Mucosa of descending colon (tissue), 3 donors: ENCODE results near the gene IFNGR1. TPM values are rescaled to one million over a fixed set of nuclear protein-coding genes. Genes with fewer than 3 reads are reported as not detected.

Source experiments
- ATAC-seq: fragments of 200-7000 bp; cut with Tn5 transposase; one replicate; pipeline ENCODE4 v1.9.1; 2020; ENCODE audit warnings: mild to moderate bottlenecking, moderate library complexity
- DNase-seq, 3 donors: peaks; one replicate each; pipeline ENCODE4 v3.0.0-alpha.2; 2020
- H3K36me3 ChIP-seq: fragments of 200-600 bp; one replicate; pipeline ENCODE4 v1.8.0; 2021; ENCODE audit warnings: low read depth, mild to moderate bottlenecking
- H3K4me1 ChIP-seq: fragments of 200-600 bp; one replicate; pipeline ENCODE4 v1.8.0; 2021; ENCODE audit warnings: low read depth, mild to moderate bottlenecking
- H3K4me3 ChIP-seq: fragments of 200-600 bp; one replicate; pipeline ENCODE4 v1.8.0; 2021; ENCODE audit warnings: mild to moderate bottlenecking
- H3K9me3 ChIP-seq: fragments of 200-600 bp; one replicate; pipeline ENCODE4 v1.8.0; 2021; ENCODE audit warnings: mild to moderate bottlenecking
- intact Hi-C, 2 donors: fragments of 100-400 bp; cut with DNase I in 1 of 2; cut with micrococcal nuclease in 1 of 2; formaldehyde crosslinking; loops; one replicate each; pipeline versions ENCODE4 v1.11.0 to v1.11.1; 2022; cut with DNase I, micrococcal nuclease
- total RNA-seq, 3 donors: library from RNA; stranded (reverse); fragmentation: NEBNext Ultra II Directional in 2 of 3; extraction: Animal tissue kit (Norgen Biotek cat#: 25700) in 2 of 3; gene quantifications; one replicate each; pipeline versions ENCODE4 v1.2.1 to v1.2.4, GENCODE V29; 2021 to 2023
- TF ChIP-seq, protein P1 (sequence below): fragments of 200-600 bp; IDR thresholded peaks from one replicate; pipeline ENCODE4 v1.8.0; 2022; ENCODE audit warnings: antibody characterized with exemption, mild to moderate bottlenecking
- donor health status: DM: no; HTN: no; CAD: no; lungs with moderate emphysema.
- donor health status: DM: no; HTN: no; CAD: no.
- donor health status: DM: no; HTN: yes; CAD: no.

Gene IFNGR1
- total RNA-seq, 3 donors from 2014 or later: 77.1 to 133 (median 97.6) TPM

DNA sequence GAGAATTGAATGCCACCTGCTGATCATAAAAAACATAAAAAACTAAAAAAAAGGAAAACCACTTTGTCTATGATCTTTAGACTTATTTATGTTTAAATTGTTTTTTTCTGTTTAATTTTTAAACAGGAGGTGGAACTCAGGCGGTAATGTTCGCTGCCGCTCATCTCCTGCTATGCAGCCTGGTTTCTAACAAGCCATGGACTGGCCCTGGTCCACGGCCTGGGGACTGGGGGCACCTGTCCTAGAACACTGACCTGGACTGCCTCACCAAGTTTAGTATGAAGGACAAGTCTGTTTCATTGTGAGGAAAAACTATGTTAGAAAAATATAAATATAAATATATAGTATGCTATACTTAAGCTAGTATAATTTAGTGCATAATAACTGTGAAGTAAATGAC is 27.0 kb upstream of the IFNGR1 start:
- Histone ChIP-seq H3K4me1 (peaks cover 3% of the 10 kb centered on the region), H3K36me3 (no peaks in the 10 kb centered on the region), H3K4me3 (no peak overlapping the region), H3K9me3 (no peaks in the 10 kb centered on the region)
- no peak for DNase-seq
- TF ChIP-seq, protein P1, sequence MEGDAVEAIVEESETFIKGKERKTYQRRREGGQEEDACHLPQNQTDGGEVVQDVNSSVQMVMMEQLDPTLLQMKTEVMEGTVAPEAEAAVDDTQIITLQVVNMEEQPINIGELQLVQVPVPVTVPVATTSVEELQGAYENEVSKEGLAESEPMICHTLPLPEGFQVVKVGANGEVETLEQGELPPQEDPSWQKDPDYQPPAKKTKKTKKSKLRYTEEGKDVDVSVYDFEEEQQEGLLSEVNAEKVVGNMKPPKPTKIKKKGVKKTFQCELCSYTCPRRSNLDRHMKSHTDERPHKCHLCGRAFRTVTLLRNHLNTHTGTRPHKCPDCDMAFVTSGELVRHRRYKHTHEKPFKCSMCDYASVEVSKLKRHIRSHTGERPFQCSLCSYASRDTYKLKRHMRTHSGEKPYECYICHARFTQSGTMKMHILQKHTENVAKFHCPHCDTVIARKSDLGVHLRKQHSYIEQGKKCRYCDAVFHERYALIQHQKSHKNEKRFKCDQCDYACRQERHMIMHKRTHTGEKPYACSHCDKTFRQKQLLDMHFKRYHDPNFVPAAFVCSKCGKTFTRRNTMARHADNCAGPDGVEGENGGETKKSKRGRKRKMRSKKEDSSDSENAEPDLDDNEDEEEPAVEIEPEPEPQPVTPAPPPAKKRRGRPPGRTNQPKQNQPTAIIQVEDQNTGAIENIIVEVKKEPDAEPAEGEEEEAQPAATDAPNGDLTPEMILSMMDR: no peak
- intact Hi-C loops: no loop called here
- no peak for ATAC-seq

GRCh38 chr6:137241481-137242038 is 22.4 kb upstream of the IFNGR1 start:
- intact Hi-C loops: no loop called here
- H3K9me3 ChIP-seq: no peaks in the 10 kb centered on the region
- H3K36me3 ChIP-seq: no peaks in the 10 kb centered on the region
- TF ChIP-seq, protein P1: no peak
- DNase-seq: no peak
- no peak overlapping the region for H3K4me3 ChIP-seq
- peaks cover 3% of the 10 kb centered on the region for H3K4me1 ChIP-seq
- ATAC-seq: peak; percentile 87

GRCh38 chr6:137240168-137240567 is 21.0 kb upstream of the IFNGR1 start:
- no peaks in the 10 kb centered on the region for H3K9me3 ChIP-seq
- no peaks in the 10 kb centered on the region for H3K36me3 ChIP-seq
- H3K4me1 ChIP-seq: peaks cover 3% of the 10 kb centered on the region
- H3K4me3 ChIP-seq: no peak overlapping the region
- DNase-seq: peak in 1 of 3 donors; percentile 64
- TF ChIP-seq, protein P1: no peak
- peak; percentile 47 for ATAC-seq
- intact Hi-C loops: no loop called here

DNA sequence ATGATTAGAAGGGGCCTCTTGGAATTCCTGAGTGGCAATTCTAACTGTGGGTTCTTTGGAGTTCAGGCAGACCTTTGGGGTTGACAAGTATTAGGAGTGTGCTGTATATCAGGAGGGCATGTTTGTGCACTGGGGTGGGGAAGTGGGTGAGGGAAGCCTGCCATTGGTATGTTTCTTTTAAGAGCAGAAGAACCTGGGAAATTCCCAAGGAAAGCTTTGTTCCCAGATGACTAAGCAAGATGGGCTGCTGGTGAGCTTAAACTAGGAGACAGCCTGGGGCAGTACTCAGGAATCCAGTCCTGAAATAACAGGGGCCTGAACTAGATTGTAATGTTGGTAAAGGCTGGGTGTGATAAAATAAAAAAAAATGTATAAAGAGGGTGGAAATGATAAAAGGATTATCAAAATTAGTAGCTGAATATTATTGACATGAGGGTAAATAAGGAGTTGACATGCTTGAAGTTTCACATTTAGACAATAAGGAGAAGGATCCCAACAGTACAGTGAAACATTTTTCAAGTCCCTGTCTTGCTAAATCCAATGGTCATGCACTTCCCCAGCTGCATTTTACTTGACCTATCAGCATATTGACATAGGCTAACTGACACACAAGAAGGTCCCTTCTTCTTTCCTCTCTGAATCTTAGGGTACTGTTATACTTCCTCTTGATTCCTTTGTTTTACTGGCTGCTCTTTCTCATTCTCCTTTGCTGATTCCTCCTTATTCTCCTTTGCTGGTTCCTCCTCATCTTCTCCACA is 18.4 kb upstream of the IFNGR1 start:
- peaks cover 24% of the 10 kb centered on the region for H3K4me1 ChIP-seq
- no peak overlapping the region for H3K4me3 ChIP-seq
- ATAC-seq (no peak), DNase-seq (no peak)
- no peaks in the 10 kb centered on the region for H3K9me3 ChIP-seq
- H3K36me3 ChIP-seq: no peaks in the 10 kb centered on the region
- intact Hi-C loops: no loop called here
- TF ChIP-seq, protein P1: no peak

GRCh38 chr6:137236581-137237355 is 17.6 kb upstream of the IFNGR1 start:
- H3K4me3 ChIP-seq: no peak overlapping the region
- TF ChIP-seq, protein P1: no peak
- H3K36me3 ChIP-seq: no peaks in the 10 kb centered on the region
- H3K9me3 ChIP-seq: no peaks in the 10 kb centered on the region
- DNase-seq (no peak), ATAC-seq (peak; percentile 28)
- H3K4me1 ChIP-seq: peaks cover 24% of the 10 kb centered on the region
- intact Hi-C loops: no loop called here
